SU-DHL-6 (cell line): ENCODE results near the gene ANO2.

ENCODE experiments used
- EZH2phosphoT487 ChIP-seq: fragments of 200-600 bp; sonication (generic), shearing (Covaris generic); conservative IDR thresholded peaks from 2 replicates; pipeline ENCODE4 v1.6.1; 2018; ENCODE audit warnings: mild to moderate bottlenecking, antibody characterized with exemption, low read length, moderate library complexity, mixed read lengths
- TF ChIP-seq, protein P1 (sequence below): fragments of 200-600 bp; sonication (generic); IDR thresholded peaks from one replicate; pipeline ENCODE4 v1.5.1; 2017; ENCODE audit warnings: antibody characterized with exemption, mild to moderate bottlenecking, low read length, moderate library complexity; ENCODE audit not compliant: insufficient read depth, poor library complexity, severe bottlenecking

GRCh38 chr12:5593998-5594397 is 351.1 kb downstream of the ANO2 start:
- TF ChIP-seq, protein P1, sequence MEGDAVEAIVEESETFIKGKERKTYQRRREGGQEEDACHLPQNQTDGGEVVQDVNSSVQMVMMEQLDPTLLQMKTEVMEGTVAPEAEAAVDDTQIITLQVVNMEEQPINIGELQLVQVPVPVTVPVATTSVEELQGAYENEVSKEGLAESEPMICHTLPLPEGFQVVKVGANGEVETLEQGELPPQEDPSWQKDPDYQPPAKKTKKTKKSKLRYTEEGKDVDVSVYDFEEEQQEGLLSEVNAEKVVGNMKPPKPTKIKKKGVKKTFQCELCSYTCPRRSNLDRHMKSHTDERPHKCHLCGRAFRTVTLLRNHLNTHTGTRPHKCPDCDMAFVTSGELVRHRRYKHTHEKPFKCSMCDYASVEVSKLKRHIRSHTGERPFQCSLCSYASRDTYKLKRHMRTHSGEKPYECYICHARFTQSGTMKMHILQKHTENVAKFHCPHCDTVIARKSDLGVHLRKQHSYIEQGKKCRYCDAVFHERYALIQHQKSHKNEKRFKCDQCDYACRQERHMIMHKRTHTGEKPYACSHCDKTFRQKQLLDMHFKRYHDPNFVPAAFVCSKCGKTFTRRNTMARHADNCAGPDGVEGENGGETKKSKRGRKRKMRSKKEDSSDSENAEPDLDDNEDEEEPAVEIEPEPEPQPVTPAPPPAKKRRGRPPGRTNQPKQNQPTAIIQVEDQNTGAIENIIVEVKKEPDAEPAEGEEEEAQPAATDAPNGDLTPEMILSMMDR = no peak
- TF ChIP-seq EZH2phosphoT487 = no peak
